DOHH2 (cell line): ENCODE results near the gene TUBA8.
"Not testable (repeated sequence)": the region's sequence is repeated elsewhere in the genome, so short reads cannot be mapped to it uniquely, and the experiment has no call there.

Experiments
- H3F3A ChIP-seq: fragments of 200-600 bp; sonication (generic), shearing (Covaris generic); 2 replicates; pipeline ENCODE4 v1.6.0; 2016; ENCODE audit warnings: antibody characterized with exemption, mild to moderate bottlenecking; ENCODE audit not compliant: control insufficient read depth, insufficient read depth
- H3K27ac ChIP-seq: fragments of 200-600 bp; sonication (generic); 2 replicates; pipeline ENCODE4 v1.5.1; 2014; ENCODE audit warnings: low read depth, mild to moderate bottlenecking, low read length, moderate library complexity
- H3K27me3 ChIP-seq: fragments of 200-600 bp; sonication (generic); 2 replicates; pipeline ENCODE4 v1.6.1; 2014; ENCODE audit warnings: mild to moderate bottlenecking, low read length, mixed read lengths; ENCODE audit not compliant: control insufficient read depth
- H3K36me3 ChIP-seq: fragments of 200-600 bp; sonication (generic); 2 replicates; pipeline ENCODE4 v1.6.1; 2014; ENCODE audit warnings: mild to moderate bottlenecking, low read length, moderate library complexity, mixed read lengths; ENCODE audit not compliant: control insufficient read depth
- H3K4me1 ChIP-seq: fragments of 200-600 bp; sonication (generic); 2 replicates; pipeline ENCODE4 v1.6.1; 2014; ENCODE audit warnings: mild to moderate bottlenecking, low read length, mixed read lengths; ENCODE audit not compliant: control insufficient read depth
- H3K4me2 ChIP-seq: fragments of 200-600 bp; sonication (generic); 2 replicates; pipeline ENCODE4 v1.6.0; 2014; ENCODE audit warnings: mild to moderate bottlenecking, low read length, moderate library complexity
- H3K4me3 ChIP-seq: fragments of 200-600 bp; sonication (generic); 2 replicates; pipeline ENCODE4 v1.5.1; 2014; ENCODE audit warnings: mild to moderate bottlenecking, low read length, mixed read lengths
- H3K79me2 ChIP-seq: fragments of 200-600 bp; sonication (generic); 2 replicates; pipeline ENCODE4 v1.6.1; 2014; ENCODE audit warnings: mild to moderate bottlenecking, low read length, mixed read lengths; ENCODE audit not compliant: control insufficient read depth
- H3K9me2 ChIP-seq: fragments of 200-600 bp; sonication (generic); replicated peaks from 2 replicates; pipeline ENCODE4 v1.6.1; 2014; ENCODE audit warnings: mild to moderate bottlenecking, low read length, mixed read lengths; ENCODE audit not compliant: control insufficient read depth
- H3K9me3 ChIP-seq: fragments of 200-600 bp; sonication (generic); 2 replicates; pipeline ENCODE4 v1.6.1; 2014; ENCODE audit warnings: antibody characterized with exemption, low read length, mixed read lengths; ENCODE audit not compliant: control insufficient read depth, insufficient read depth
- H4K20me1 ChIP-seq: fragments of 200-600 bp; sonication (generic); 2 replicates; pipeline ENCODE4 v1.6.0; 2014; ENCODE audit warnings: low read depth, mild to moderate bottlenecking, antibody characterized with exemption, low read length, moderate library complexity; ENCODE audit not compliant: control insufficient read depth, insufficient read depth
- CTCF ChIP-seq: fragments of 200-600 bp; sonication (generic); IDR thresholded peaks from one replicate; pipeline ENCODE4 v1.5.1; 2014; ENCODE audit warnings: antibody characterized with exemption, mild to moderate bottlenecking, low read depth, low read length; ENCODE audit not compliant: poor library complexity, severe bottlenecking
- EZH2phosphoT487 ChIP-seq: fragments of 200-600 bp; sonication (generic); IDR thresholded peaks from 2 replicates; pipeline ENCODE4 v1.6.1; 2017; ENCODE audit warnings: borderline replicate concordance, mild to moderate bottlenecking, antibody characterized with exemption, low read length, moderate library complexity, mixed read lengths

Gene TUBA8

GRCh38 chr22:18104566-18104965, 6.0 kb upstream of the TUBA8 start:
- TF ChIP-seq CTCF: no peak
- no peak for TF ChIP-seq EZH2phosphoT487
- no peak overlapping the region for H3K4me3 ChIP-seq
- H3K36me3 ChIP-seq: peaks cover 5% of the 10 kb centered on the region
- no peaks in the 10 kb centered on the region for H3K27me3 ChIP-seq
- H3K4me1 ChIP-seq: peaks cover 51% of the 10 kb centered on the region
- H3K9me2 ChIP-seq: no peaks in the 10 kb centered on the region
- H3K9me3 ChIP-seq: peaks cover 4% of the 10 kb centered on the region; the same call in 1 of the 2 replicates
- H3K79me2 ChIP-seq: peaks cover 4% of the 10 kb centered on the region; the same call in 1 of the 2 replicates
- H3F3A ChIP-seq: peaks cover 14% of the 10 kb centered on the region
- H3K4me2 ChIP-seq: no peak overlapping the region
- no peak overlapping the region for H3K27ac ChIP-seq
- no peaks in the 10 kb centered on the region for H4K20me1 ChIP-seq

- not testable (repeated sequence) for H3K27me3 ChIP-seq, H4K20me1 ChIP-seq, H3K79me2 ChIP-seq, H3K9me3 ChIP-seq, H3K9me2 ChIP-seq, H3K36me3 ChIP-seq
- H3K4me1 ChIP-seq: peaks cover 66% of the 10 kb centered on the region
- peak overlapping the region; percentile 44 for H3K4me3 ChIP-seq
- peak overlapping the region; percentile 70 for H3K27ac ChIP-seq
- peak overlapping the region; percentile 51 for H3K4me2 ChIP-seq
- peaks cover 20% of the 10 kb centered on the region for H3F3A ChIP-seq
Measured at GRCh38 chr22:18105981-18106380, 4.6 kb upstream of the TUBA8 start.

- H3K36me3 ChIP-seq, H3K27me3 ChIP-seq, H3K79me2 ChIP-seq, H3K9me2 ChIP-seq, H3K9me3 ChIP-seq, H4K20me1 ChIP-seq: not testable (repeated sequence)
- Histone ChIP-seq H3K4me1 (peaks cover 73% of the 10 kb centered on the region), H3K27ac (peak overlapping the region; percentile 70), H3K4me3 (peak overlapping the region; percentile 44), H3F3A (peaks cover 20% of the 10 kb centered on the region), H3K4me2 (peak overlapping the region; percentile 51)
Measured at GRCh38 chr22:18106550-18107341, 3.9 kb upstream of the TUBA8 start.

GRCh38 chr22:18108187-18108586, 2.4 kb upstream of the TUBA8 start:
- Histone ChIP-seq H3K4me3 (no peak overlapping the region), H4K20me1 (no peaks in the 10 kb centered on the region), H3K27me3 (no peaks in the 10 kb centered on the region), H3K4me1 (peaks cover 80% of the 10 kb centered on the region), H3K9me3 (peaks cover 4% of the 10 kb centered on the region; the same call in 1 of the 2 replicates), H3K36me3 (peaks cover 3% of the 10 kb centered on the region; the same call in 1 of the 2 replicates), H3K9me2 (no peaks in the 10 kb centered on the region), H3K27ac (peak overlapping the region; percentile 70; the same call in 1 of the 2 replicates), H3K79me2 (peaks cover 4% of the 10 kb centered on the region; the same call in 1 of the 2 replicates), H3K4me2 (no peak overlapping the region), H3F3A (peaks cover 30% of the 10 kb centered on the region)
- TF ChIP-seq EZH2phosphoT487 (no peak), CTCF (no peak)
